Testis (tissue), 3 donors: ENCODE measurements around the gene CPM. TPM values are rescaled to one million over a fixed set of nuclear protein-coding genes. Genes with fewer than 3 reads are reported as not detected.

ENCODE experiments used
- DNase-seq: peaks from one replicate; pipeline ENCODE4 v3.0.0-alpha.2; 2019
- H3K27ac ChIP-seq, 2 donors: fragments of 200-600 bp; sonication (generic); one replicate each; pipeline ENCODE4 v1.5.1; 2019
- H3K27me3 ChIP-seq: fragments of 200-600 bp; sonication (generic); one replicate; pipeline ENCODE4 v1.5.1; 2019
- H3K36me3 ChIP-seq: fragments of 200-600 bp; sonication (generic); one replicate; pipeline ENCODE4 v1.5.1; 2017; ENCODE audit warnings: low read depth; ENCODE audit errors: missing control alignments
- H3K4me1 ChIP-seq: fragments of 200-600 bp; sonication (generic); one replicate; pipeline ENCODE4 v1.5.1; 2019
- H3K4me3 ChIP-seq, 2 donors: fragments of 200-600 bp; sonication (generic); one replicate each; pipeline ENCODE4 v1.5.1; 2017 to 2019
- H3K9me3 ChIP-seq: fragments of 200-600 bp; sonication (generic); one replicate; pipeline ENCODE4 v1.5.1; 2017
- CTCF ChIP-seq, 3 experiments: fragments of 450-650 bp in 2 of 3; fragments of 200-600 bp in 1 of 3; sonication (generic) in 1 of 3; IDR thresholded peaks; one replicate each; pipeline ENCODE4 v1.5.1; 2016 to 2019; ENCODE audit warnings: antibody characterized with exemption in 3 of 3, mild to moderate bottlenecking in 2 of 3, moderate library complexity in 1 of 3
- POLR2A ChIP-seq: fragments of 450-650 bp; IDR thresholded peaks from one replicate; pipeline ENCODE4 v1.6.1; 2017; ENCODE audit warnings: antibody characterized with exemption, mild to moderate bottlenecking, moderate library complexity
- WGBS, 2 donors: methylation state at CpG; one replicate each; pipeline ENCODE4 v1.1.5; 2018; 5-methylcytosine and 5-hydroxymethylcytosine counted together
- intact Hi-C: fragments of 100-400 bp; cut with DNase I; formaldehyde crosslinking; loops from one replicate; pipeline ENCODE4 v1.15.1; 2023; ENCODE audit warnings: low total_unique reads
- polyA plus RNA-seq: library from polyadenylated mRNA; stranded (reverse); fragments of 350-450 nt; fragmentation: Illumina TruSeq; extraction: RNeasy Lipid Tissue Mini Kit (QIAGEN cat#74804); gene quantifications from one replicate; pipeline ENCODE4 v1.2.3, GENCODE V29; 2014; ENCODE audit warnings: low read depth, low replicate concordance; ENCODE audit not compliant: insufficient read depth
- total RNA-seq, 2 donors: library from RNA; depleted of rRNA; stranded (reverse); fragments of >200 nt; gene quantifications; one replicate each; pipeline ENCODE4 v1.2.3, GENCODE V29; 2016

CPM gene
- total and polyA plus RNA-seq, 3 donors from 2014 or later, result 9.3 to 38.0 (median 22.5) TPM

GRCh38 chr12:68950511-68950910, 17.5 kb upstream of the CPM start:
- intact Hi-C loops, result no loop called here
- Histone ChIP-seq H3K9me3 (no peaks in the 10 kb centered on the region), H3K27me3 (no peaks in the 10 kb centered on the region), H3K36me3 (no peaks in the 10 kb centered on the region), H3K4me1 (peaks cover 6% of the 10 kb centered on the region), H3K27ac (no peak overlapping the region), H3K4me3 (no peak overlapping the region)
- TF ChIP-seq CTCF (IDR thresholded peaks at IDR 0.05) (no peak), POLR2A (no peak)
- 71 to 87% methylated on average over 1 to 4 of the region's 4 CpGs for WGBS, 2 donors
- DNase-seq, result peak; percentile 34

DNA sequence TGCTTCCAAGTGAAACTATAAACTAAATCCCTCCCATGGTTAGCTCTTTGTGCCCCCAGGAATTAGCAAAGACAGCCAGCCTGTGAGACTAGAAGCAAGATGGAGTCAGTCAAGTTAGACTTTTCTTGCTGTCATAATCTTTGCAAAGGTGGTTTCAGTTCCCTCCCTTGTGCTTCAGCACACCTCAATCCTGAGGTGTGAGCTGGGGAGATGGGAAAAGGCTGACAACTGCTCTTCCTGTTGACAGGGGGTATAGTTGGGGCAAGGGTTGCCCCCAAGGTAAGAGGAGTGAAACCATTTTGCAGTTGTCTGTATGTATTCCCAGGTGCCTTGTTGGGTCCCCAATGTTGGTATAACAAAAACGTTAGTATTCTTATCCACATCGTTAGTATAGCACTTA, 12.3 kb upstream of the CPM start:
- Histone ChIP-seq H3K27ac (no peak overlapping the region), H3K27me3 (no peaks in the 10 kb centered on the region), H3K36me3 (no peaks in the 10 kb centered on the region), H3K4me1 (peaks cover 19% of the 10 kb centered on the region), H3K4me3 (no peak overlapping the region), H3K9me3 (no peaks in the 10 kb centered on the region)
- 80 to 85% methylated on average over 2 of the region's 2 CpGs for WGBS, 2 donors
- intact Hi-C loops, result no loop called here
- no peak for DNase-seq
- TF ChIP-seq CTCF (IDR thresholded peaks at IDR 0.05) (no peak), POLR2A (no peak)

DNA sequence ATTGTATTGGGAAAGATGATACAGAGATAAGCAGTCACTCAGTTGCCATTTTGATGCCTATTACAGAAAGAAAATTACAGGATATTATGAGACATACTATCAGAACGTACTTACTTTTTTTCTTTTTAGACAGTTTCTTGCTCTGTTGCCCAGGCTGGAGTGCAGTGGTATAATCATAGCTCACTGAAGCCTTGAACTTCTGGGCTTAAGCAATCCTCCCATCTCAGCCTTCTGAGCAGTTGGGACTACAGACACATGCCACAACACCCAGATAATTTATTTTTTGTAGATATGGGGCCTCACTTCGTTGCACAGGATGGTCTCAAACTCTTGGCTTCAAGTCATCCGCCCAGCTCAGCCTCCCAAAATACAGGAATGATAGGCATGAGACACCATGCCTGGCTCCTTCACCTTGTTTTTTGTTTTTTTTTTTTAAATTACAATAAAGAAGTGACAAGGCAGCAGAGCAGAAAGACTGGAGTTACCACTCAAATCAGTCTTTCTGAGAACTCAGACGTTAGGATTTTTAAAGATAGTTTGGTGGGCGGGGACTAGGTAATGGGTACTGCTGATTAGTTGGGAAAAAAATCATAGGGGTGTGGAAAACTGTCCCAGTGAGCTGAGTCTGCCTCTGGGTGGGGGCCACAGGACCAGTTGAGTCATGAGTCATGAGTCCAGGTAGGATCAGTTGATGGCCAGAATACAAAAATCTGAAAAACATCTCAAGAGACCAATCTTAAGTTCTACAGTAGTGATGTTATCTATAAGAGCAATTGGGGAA, 11.5 kb upstream of the CPM start:
- Histone ChIP-seq H3K27ac (no peak overlapping the region), H3K27me3 (no peaks in the 10 kb centered on the region), H3K4me1 (peaks cover 16% of the 10 kb centered on the region), H3K4me3 (no peak overlapping the region), H3K36me3 (no peaks in the 10 kb centered on the region), H3K9me3 (no peaks in the 10 kb centered on the region)
- intact Hi-C loops, result no loop called here
- 71 to 73% methylated on average over 5 of the region's 5 CpGs for WGBS, 2 donors
- TF ChIP-seq POLR2A (no peak), CTCF (IDR thresholded peaks at IDR 0.05) (no peak)
- DNase-seq, result no peak

DNA sequence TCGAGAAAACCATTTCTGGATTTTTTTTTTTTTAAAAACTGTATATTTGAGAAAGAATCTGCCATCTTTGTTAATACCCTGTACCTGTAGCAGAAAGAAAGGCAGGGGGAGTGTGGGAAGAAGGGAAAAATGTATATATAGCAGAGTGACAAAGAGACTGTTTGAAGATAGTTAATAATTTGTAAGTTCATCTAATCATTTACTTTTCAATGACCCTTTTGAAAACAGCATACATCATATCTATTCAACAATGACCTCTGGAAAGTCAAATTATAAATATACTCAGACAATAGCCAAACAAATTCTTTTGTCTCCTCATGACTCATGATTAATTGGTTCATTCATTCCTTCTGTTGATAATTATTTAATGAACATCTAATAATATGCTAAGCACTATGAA, 10.9 kb upstream of the CPM start:
- no peak overlapping the region for H3K27ac ChIP-seq
- no peaks in the 10 kb centered on the region for H3K36me3 ChIP-seq
- H3K9me3 ChIP-seq, result no peaks in the 10 kb centered on the region
- WGBS, 2 donors, result 93% methylated on average over 1 of the region's 1 CpG
- no peak overlapping the region for H3K4me3 ChIP-seq
- DNase-seq, result no peak
- intact Hi-C loops, result no loop called here
- H3K27me3 ChIP-seq, result no peaks in the 10 kb centered on the region
- peaks cover 16% of the 10 kb centered on the region for H3K4me1 ChIP-seq
- TF ChIP-seq POLR2A (no peak), CTCF (IDR thresholded peaks at IDR 0.05) (no peak)

DNA sequence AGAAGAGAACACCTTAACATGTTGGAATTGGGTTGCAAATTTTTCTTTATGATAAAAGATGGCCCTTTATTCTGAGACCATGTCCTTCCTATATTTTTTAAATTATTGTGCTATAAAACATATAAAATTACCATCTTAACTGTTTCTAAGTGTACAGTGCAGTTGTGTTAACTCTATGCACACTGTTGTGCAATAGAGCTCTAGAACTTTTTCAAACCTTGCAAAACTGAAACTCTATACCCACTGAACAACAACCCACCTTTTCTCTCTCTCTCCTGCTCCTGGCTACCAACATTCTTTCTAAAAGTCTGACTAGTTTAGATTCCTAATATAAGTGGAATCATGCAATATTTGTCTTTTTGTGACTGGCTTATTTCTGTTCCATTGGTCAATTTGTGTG, 7.8 kb upstream of the CPM start:
- intact Hi-C loops, result no loop called here
- no peak for TF ChIP-seq POLR2A
- no peak for TF ChIP-seq CTCF (IDR thresholded peaks at IDR 0.05)
- no peak overlapping the region for H3K27ac ChIP-seq
- H3K4me3 ChIP-seq, result no peak overlapping the region
- no peak for DNase-seq
- no peaks in the 10 kb centered on the region for H3K9me3 ChIP-seq
- peaks cover 16% of the 10 kb centered on the region for H3K4me1 ChIP-seq
- H3K36me3 ChIP-seq, result no peaks in the 10 kb centered on the region
- no peaks in the 10 kb centered on the region for H3K27me3 ChIP-seq
